Tibial artery (tissue), 4 donors: ENCODE data around the gene RGS19.

Source experiments
- DNase-seq, 2 donors: peaks; one replicate each; pipeline ENCODE4 v3.0.0-alpha.2; 2019
- H3K27ac ChIP-seq, 2 donors: fragments of 200-600 bp; sonication (generic) in 1 of 2; 1 replicate in 1 of 2; 2 replicates in 1 of 2; pipeline ENCODE4 v1.5.1; 2018 to 2019; ENCODE audit warnings: mild to moderate bottlenecking in 1 of 2
- H3K27me3 ChIP-seq, 2 donors: fragments of 200-600 bp; sonication (generic) in 1 of 2; one replicate each; pipeline versions ENCODE4 v1.5.1 to v1.6.0; 2016 to 2019
- H3K36me3 ChIP-seq, 3 donors: fragments of 200-600 bp; sonication (generic) in 2 of 3; one replicate each; pipeline ENCODE4 v1.5.1; 2016 to 2019; ENCODE audit warnings: mild to moderate bottlenecking in 2 of 3
- H3K4me1 ChIP-seq, 4 donors: fragments of 200-600 bp; sonication (generic) in 2 of 4; 1 replicate in 3 of 4; 2 replicates in 1 of 4; pipeline ENCODE4 v1.5.1; 2016 to 2019
- H3K4me3 ChIP-seq, 2 donors: fragments of 200-600 bp; sonication (generic) in 1 of 2; 1 replicate in 1 of 2; 2 replicates in 1 of 2; pipeline ENCODE4 v1.5.1; 2018 to 2019; ENCODE audit warnings: mild to moderate bottlenecking in 2 of 2
- H3K9me3 ChIP-seq, 3 donors: fragments of 200-600 bp; sonication (generic) in 1 of 3; one replicate each; pipeline ENCODE4 v1.5.1; 2016 to 2019
- CTCF ChIP-seq, 2 experiments: fragments of 200-600 bp in 1 of 2; fragments of 450-650 bp in 1 of 2; IDR thresholded peaks; one replicate each; pipeline ENCODE4 v1.5.1; 2017 to 2019; ENCODE audit warnings: antibody characterized with exemption in 2 of 2, mild to moderate bottlenecking in 1 of 2, moderate library complexity in 1 of 2
- intact Hi-C: fragments of 100-400 bp; cut with DNase I; formaldehyde crosslinking; loops from one replicate; pipeline ENCODE4 v1.15.0; 2023; ENCODE audit warnings: low total_unique reads

Gene RGS19

GRCh38 chr20:64105846-64106434 lies 26.6 kb upstream of the RGS19 start:
- no peak overlapping the region for H3K27ac ChIP-seq
- DNase-seq, result peak in 1 of 2 donors; percentile 60
- no peaks in the 10 kb centered on the region for H3K9me3 ChIP-seq
- intact Hi-C loops, result no loop called here
- H3K36me3 ChIP-seq, result no peaks in the 10 kb centered on the region
- H3K4me1 ChIP-seq, result peaks cover 0 to 11% (median 6%) of the 10 kb centered on the region in 4 donors
- H3K27me3 ChIP-seq, result peaks cover 0 to 74% of the 10 kb centered on the region in 2 donors
- H3K4me3 ChIP-seq, result no peak overlapping the region
- no peak for TF ChIP-seq CTCF (IDR thresholded peaks at IDR 0.05)

GRCh38 chr20:64104667-64105451 lies 25.5 kb upstream of the RGS19 start:
- no peaks in the 10 kb centered on the region for H3K9me3 ChIP-seq
- intact Hi-C loops, result no loop called here
- TF ChIP-seq CTCF (IDR thresholded peaks at IDR 0.05), result no peak
- H3K36me3 ChIP-seq, result no peaks in the 10 kb centered on the region
- H3K27ac ChIP-seq, result no peak overlapping the region
- DNase-seq, result peak; percentile 15 to 55
- no peak overlapping the region for H3K4me3 ChIP-seq
- peaks cover 0 to 79% of the 10 kb centered on the region in 2 donors for H3K27me3 ChIP-seq
- H3K4me1 ChIP-seq, result peaks cover 0 to 11% (median 6%) of the 10 kb centered on the region in 4 donors

GRCh38 chr20:64103871-64104666 lies 24.8 kb upstream of the RGS19 start:
- Histone ChIP-seq H3K4me1 (peaks cover 0 to 11% (median 6%) of the 10 kb centered on the region in 4 donors), H3K27me3 (peaks cover 0 to 79% of the 10 kb centered on the region in 2 donors), H3K36me3 (peaks cover 0 to 4% (median 0%) of the 10 kb centered on the region in 3 donors), H3K4me3 (no peak overlapping the region), H3K27ac (no peak overlapping the region), H3K9me3 (no peaks in the 10 kb centered on the region)
- intact Hi-C loops, result no loop called here
- DNase-seq, result peak in 1 of 2 donors; percentile 63
- TF ChIP-seq CTCF (IDR thresholded peaks at IDR 0.05), result no peak

- TF ChIP-seq CTCF (IDR thresholded peaks at IDR 0.05), result no peak
- Histone ChIP-seq H3K27me3 (peaks cover 0 to 78% of the 10 kb centered on the region in 2 donors), H3K36me3 (peaks cover 0 to 17% (median 6%) of the 10 kb centered on the region in 3 donors), H3K9me3 (no peaks in the 10 kb centered on the region), H3K4me1 (peaks cover 0 to 11% (median 6%) of the 10 kb centered on the region in 4 donors), H3K4me3 (no peak overlapping the region), H3K27ac (no peak overlapping the region)
- intact Hi-C loops, result no loop called here
- no peak for DNase-seq
These were observed 23.5 kb upstream of the RGS19 start for GRCh38 chr20:64102647-64103354.
